ENCODE data around the gene CCDC85C. TPM values are rescaled to one million over a fixed set of nuclear protein-coding genes. Genes with fewer than 3 reads are reported as not detected.

Gene CCDC85C
- polyA plus RNA-seq, 1 of the 3 experiments (the other 2 are of a cell fraction), result 9.6 TPM

DNA sequence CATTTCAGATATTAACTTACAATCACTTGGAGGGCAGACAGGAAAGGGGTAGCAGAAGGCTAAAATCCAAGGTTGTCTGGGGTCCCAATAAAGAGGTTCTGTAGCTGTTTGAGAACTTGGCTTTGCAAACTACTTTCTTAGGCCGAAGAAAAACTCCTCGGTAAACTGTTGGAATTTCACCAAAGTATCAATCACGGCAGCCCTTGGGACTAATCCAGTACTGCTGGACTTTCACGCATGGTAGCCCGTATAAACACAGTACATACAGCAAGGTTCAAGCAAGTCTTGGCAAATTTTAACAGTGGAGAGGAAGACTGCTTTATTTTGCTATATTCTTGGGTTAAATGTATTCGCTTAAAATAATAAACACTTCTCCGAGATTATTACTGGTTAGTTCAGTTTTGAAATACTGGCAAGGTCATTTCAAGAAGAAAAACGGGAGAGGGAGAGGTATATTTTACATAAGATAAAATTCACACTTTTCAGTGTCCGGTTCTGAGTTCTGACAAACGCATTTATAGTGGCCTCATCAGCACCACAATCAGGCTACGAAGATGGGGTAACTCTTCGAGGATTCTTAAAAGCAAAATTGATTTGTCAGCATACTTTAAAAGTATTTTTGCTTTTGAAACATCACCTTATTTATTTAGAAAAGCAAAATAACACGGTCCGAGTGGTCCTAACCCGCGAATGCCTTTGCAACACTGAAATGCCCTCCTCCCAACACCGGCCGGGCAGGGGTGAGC, 124.7 kb downstream of the CCDC85C start:
- Histone ChIP-seq H3K9me2 (no peaks in the 10 kb centered on the region), H3K9me3 (no peaks in the 10 kb centered on the region), H3K27ac (ENCODE audit: low read depth in 2 of 2, low read length in 1 of 2) (peak overlapping the region in 1 of 2 experiments; percentile 66; a peak in 3 of 4 replicates), H3K27me3 (ENCODE audit: insufficient read depth) (no peaks in the 10 kb centered on the region), H3K36me3 (replicated peaks in 1 of 2; ENCODE audit: control insufficient read depth in 1 of 2, insufficient read depth in 2 of 2, low read length in 1 of 2) (no peaks in the 10 kb centered on the region), H3K4me1 (ENCODE audit: control insufficient read depth in 1 of 2, insufficient read depth in 2 of 2, low read depth in 1 of 2, low read length in 1 of 2) (peaks cover 21 to 27% of the 10 kb centered on the region in 2 experiments), H3K9ac (peak overlapping the region; percentile 74), H3F3A (replicated peaks; ENCODE audit: insufficient read depth) (peaks cover 12% of the 10 kb centered on the region), H3K4me2 (peak overlapping the region; percentile 98), H3K4me3 (ENCODE audit: low read depth in 2 of 2, low read length in 1 of 2) (peak overlapping the region; percentile 79 to 91), H2AFZ (ENCODE audit: low read depth) (0 out of 2 replicates have a peak overlapping the region, but pooled peaks have one; percentile 44), H3K79me2 (ENCODE audit: insufficient read depth) (peaks cover 90% of the 10 kb centered on the region), H4K20me1 (ENCODE audit: insufficient read depth) (peaks cover 78% of the 10 kb centered on the region)
- CTCF ChIA-PET, result interaction anchor here (0.9 to 1.6 kb wide), 2 partner anchors 44 to 64 kb away, joined by 3 to 4 read pairs; no protein-coding TSS in a partner anchor
- no peak for DNase-seq
- WGBS (ENCODE audit: low lambda C conversion rate), result 31% methylated on average over 18 of the region's 18 CpGs
- TF ChIP-seq, protein P1, sequence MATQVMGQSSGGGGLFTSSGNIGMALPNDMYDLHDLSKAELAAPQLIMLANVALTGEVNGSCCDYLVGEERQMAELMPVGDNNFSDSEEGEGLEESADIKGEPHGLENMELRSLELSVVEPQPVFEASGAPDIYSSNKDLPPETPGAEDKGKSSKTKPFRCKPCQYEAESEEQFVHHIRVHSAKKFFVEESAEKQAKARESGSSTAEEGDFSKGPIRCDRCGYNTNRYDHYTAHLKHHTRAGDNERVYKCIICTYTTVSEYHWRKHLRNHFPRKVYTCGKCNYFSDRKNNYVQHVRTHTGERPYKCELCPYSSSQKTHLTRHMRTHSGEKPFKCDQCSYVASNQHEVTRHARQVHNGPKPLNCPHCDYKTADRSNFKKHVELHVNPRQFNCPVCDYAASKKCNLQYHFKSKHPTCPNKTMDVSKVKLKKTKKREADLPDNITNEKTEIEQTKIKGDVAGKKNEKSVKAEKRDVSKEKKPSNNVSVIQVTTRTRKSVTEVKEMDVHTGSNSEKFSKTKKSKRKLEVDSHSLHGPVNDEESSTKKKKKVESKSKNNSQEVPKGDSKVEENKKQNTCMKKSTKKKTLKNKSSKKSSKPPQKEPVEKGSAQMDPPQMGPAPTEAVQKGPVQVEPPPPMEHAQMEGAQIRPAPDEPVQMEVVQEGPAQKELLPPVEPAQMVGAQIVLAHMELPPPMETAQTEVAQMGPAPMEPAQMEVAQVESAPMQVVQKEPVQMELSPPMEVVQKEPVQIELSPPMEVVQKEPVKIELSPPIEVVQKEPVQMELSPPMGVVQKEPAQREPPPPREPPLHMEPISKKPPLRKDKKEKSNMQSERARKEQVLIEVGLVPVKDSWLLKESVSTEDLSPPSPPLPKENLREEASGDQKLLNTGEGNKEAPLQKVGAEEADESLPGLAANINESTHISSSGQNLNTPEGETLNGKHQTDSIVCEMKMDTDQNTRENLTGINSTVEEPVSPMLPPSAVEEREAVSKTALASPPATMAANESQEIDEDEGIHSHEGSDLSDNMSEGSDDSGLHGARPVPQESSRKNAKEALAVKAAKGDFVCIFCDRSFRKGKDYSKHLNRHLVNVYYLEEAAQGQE (IDR thresholded peaks at IDR 0.05; ENCODE audit: low read depth, low read length), result no peak
- TF ChIP-seq, protein P2, sequence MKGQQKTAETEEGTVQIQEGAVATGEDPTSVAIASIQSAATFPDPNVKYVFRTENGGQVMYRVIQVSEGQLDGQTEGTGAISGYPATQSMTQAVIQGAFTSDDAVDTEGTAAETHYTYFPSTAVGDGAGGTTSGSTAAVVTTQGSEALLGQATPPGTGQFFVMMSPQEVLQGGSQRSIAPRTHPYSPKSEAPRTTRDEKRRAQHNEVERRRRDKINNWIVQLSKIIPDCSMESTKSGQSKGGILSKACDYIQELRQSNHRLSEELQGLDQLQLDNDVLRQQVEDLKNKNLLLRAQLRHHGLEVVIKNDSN (IDR thresholded peaks at IDR 0.05; ENCODE audit: borderline replicate concordance, low read depth), result no peak
- TF ChIP-seq SIN3A (IDR thresholded peaks at IDR 0.05; ENCODE audit: borderline replicate concordance, low read depth, low read length), result no peak
- no peak for TF ChIP-seq RAD21 (IDR thresholded peaks at IDR 0.05; ENCODE audit: low read length)
- TF ChIP-seq NRF1 (IDR thresholded peaks at IDR 0.05; ENCODE audit: low read depth, low read length), result no peak
- POLR2A ChIA-PET, result no interaction called here

DNA sequence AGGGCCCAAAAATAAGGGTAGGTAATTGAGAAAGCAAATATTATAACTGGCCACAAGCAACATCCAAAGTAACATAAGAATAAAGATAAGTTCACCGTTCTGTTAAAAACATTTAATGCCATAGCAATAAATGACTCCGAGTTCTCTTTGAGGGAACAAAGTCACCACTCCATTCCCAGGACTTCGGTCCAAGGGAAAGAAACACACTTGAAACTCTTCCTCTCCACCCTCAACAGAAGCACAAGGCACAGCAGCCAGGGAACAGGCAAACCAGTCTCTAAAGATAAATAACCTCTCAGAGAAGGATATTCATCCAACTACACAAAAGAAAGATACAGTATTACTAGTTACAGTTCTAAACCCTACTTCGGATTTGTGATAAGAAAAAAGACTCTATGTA, 125.9 kb downstream of the CCDC85C start:
- Histone ChIP-seq H3K27ac (ENCODE audit: low read depth in 2 of 2, low read length in 1 of 2) (no peak overlapping the region), H3K4me2 (peak overlapping the region; percentile 98; the same call in 1 of the 2 replicates), H3K4me3 (ENCODE audit: low read depth in 2 of 2, low read length in 1 of 2) (no peak overlapping the region), H2AFZ (ENCODE audit: low read depth) (no peak overlapping the region), H3K36me3 (replicated peaks in 1 of 2; ENCODE audit: control insufficient read depth in 1 of 2, insufficient read depth in 2 of 2, low read length in 1 of 2) (no peaks in the 10 kb centered on the region), H3F3A (replicated peaks; ENCODE audit: insufficient read depth) (peaks cover 11% of the 10 kb centered on the region), H3K27me3 (ENCODE audit: insufficient read depth) (no peaks in the 10 kb centered on the region), H3K9me2 (no peaks in the 10 kb centered on the region), H3K4me1 (ENCODE audit: control insufficient read depth in 1 of 2, insufficient read depth in 2 of 2, low read depth in 1 of 2, low read length in 1 of 2) (peaks cover 20 to 28% of the 10 kb centered on the region in 2 experiments), H3K79me2 (ENCODE audit: insufficient read depth) (peaks cover 90% of the 10 kb centered on the region), H3K9me3 (no peaks in the 10 kb centered on the region), H3K9ac (no peak overlapping the region), H4K20me1 (ENCODE audit: insufficient read depth) (peaks cover 77% of the 10 kb centered on the region)
- WGBS (ENCODE audit: low lambda C conversion rate), result 93% methylated on average over 4 of the region's 4 CpGs
- DNase-seq, result no peak
- ChIA-PET CTCF (no interaction called here), POLR2A (no interaction called here)
- TF ChIP-seq SIN3A (IDR thresholded peaks at IDR 0.05; ENCODE audit: borderline replicate concordance, low read depth, low read length) (no peak), RAD21 (IDR thresholded peaks at IDR 0.05; ENCODE audit: low read length) (no peak), CHD2 (IDR thresholded peaks at IDR 0.05; ENCODE audit: low read length, partially characterized antibody) (no peak), SMC3 (IDR thresholded peaks at IDR 0.05; ENCODE audit: low read depth, low read length) (no peak), NFIC (IDR thresholded peaks at IDR 0.05; ENCODE audit: borderline replicate concordance) (no peak), TEAD4 (IDR thresholded peaks at IDR 0.05; ENCODE audit: borderline replicate concordance, insufficient read depth) (no peak)
- TF ChIP-seq, protein P3, sequence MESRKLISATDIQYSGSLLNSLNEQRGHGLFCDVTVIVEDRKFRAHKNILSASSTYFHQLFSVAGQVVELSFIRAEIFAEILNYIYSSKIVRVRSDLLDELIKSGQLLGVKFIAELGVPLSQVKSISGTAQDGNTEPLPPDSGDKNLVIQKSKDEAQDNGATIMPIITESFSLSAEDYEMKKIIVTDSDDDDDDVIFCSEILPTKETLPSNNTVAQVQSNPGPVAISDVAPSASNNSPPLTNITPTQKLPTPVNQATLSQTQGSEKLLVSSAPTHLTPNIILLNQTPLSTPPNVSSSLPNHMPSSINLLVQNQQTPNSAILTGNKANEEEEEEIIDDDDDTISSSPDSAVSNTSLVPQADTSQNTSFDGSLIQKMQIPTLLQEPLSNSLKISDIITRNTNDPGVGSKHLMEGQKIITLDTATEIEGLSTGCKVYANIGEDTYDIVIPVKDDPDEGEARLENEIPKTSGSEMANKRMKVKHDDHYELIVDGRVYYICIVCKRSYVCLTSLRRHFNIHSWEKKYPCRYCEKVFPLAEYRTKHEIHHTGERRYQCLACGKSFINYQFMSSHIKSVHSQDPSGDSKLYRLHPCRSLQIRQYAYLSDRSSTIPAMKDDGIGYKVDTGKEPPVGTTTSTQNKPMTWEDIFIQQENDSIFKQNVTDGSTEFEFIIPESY (IDR thresholded peaks at IDR 0.05; ENCODE audit: borderline replicate concordance, low read depth), result no peak
- TF ChIP-seq, protein P4, sequence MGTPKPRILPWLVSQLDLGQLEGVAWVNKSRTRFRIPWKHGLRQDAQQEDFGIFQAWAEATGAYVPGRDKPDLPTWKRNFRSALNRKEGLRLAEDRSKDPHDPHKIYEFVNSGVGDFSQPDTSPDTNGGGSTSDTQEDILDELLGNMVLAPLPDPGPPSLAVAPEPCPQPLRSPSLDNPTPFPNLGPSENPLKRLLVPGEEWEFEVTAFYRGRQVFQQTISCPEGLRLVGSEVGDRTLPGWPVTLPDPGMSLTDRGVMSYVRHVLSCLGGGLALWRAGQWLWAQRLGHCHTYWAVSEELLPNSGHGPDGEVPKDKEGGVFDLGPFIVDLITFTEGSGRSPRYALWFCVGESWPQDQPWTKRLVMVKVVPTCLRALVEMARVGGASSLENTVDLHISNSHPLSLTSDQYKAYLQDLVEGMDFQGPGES (IDR thresholded peaks at IDR 0.05; ENCODE audit: low read depth, low read length), result no peak
- TF ChIP-seq, protein P5, sequence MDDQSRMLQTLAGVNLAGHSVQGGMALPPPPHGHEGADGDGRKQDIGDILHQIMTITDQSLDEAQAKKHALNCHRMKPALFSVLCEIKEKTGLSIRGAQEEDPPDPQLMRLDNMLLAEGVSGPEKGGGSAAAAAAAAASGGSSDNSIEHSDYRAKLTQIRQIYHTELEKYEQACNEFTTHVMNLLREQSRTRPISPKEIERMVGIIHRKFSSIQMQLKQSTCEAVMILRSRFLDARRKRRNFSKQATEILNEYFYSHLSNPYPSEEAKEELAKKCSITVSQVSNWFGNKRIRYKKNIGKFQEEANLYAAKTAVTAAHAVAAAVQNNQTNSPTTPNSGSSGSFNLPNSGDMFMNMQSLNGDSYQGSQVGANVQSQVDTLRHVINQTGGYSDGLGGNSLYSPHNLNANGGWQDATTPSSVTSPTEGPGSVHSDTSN (IDR thresholded peaks at IDR 0.05), result no peak
- TF ChIP-seq, protein P2 (IDR thresholded peaks at IDR 0.05; ENCODE audit: borderline replicate concordance, low read depth), result no peak
